Heart right ventricle (tissue), 16 donors: ENCODE results near the gene CNIH3. TPM values are rescaled to one million over a fixed set of nuclear protein-coding genes. Genes with fewer than 3 reads are reported as not detected.
A peak's percentile ranks its signal among the peaks of the same experiment; 100 is the strongest.

Source experiments
- ATAC-seq, 8 donors: fragments of 200-7000 bp; cut with Tn5 transposase; one replicate each; pipeline ENCODE4 v1.9.1; 2020; ENCODE audit warnings: mild to moderate bottlenecking in 8 of 8, moderate library complexity in 8 of 8, moderate number of reproducible peaks in 1 of 8
- DNase-seq, 2 donors: peaks; one replicate each; pipeline ENCODE4 v3.0.0-alpha.2; 2020
- H3K27ac ChIP-seq, 10 donors: fragments of 200-600 bp; sonication (generic) in 2 of 10; one replicate each; pipeline versions ENCODE4 v1.5.0 to v1.8.0; 2020 to 2022; ENCODE audit warnings: mild to moderate bottlenecking in 3 of 10
- H3K27me3 ChIP-seq, 7 donors: fragments of 200-600 bp; one replicate each; pipeline ENCODE4 v1.8.0; 2021 to 2022; ENCODE audit warnings: mild to moderate bottlenecking in 2 of 7
- H3K36me3 ChIP-seq, 9 donors: fragments of 200-600 bp; sonication (generic) in 1 of 9; one replicate each; pipeline versions ENCODE4 v1.5.0 to v1.8.0; 2020 to 2022; ENCODE audit warnings: mild to moderate bottlenecking in 2 of 9
- H3K4me1 ChIP-seq, 9 donors: fragments of 200-600 bp; sonication (generic) in 1 of 9; one replicate each; pipeline versions ENCODE4 v1.5.0 to v1.8.0; 2020 to 2022; ENCODE audit warnings: mild to moderate bottlenecking in 4 of 9
- H3K4me3 ChIP-seq, 10 donors: fragments of 200-600 bp; sonication (generic) in 2 of 10; one replicate each; pipeline versions ENCODE4 v1.5.0 to v1.8.0; 2020 to 2022; ENCODE audit warnings: mild to moderate bottlenecking in 7 of 10, moderate library complexity in 2 of 10
- H3K9me3 ChIP-seq, 11 donors: fragments of 200-600 bp in 10 of 11; sonication (generic) in 2 of 11; one replicate each; pipeline versions ENCODE4 v1.5.0 to v1.8.0; 2013 to 2022; ENCODE audit warnings: mild to moderate bottlenecking in 2 of 11, control low read depth in 1 of 11, moderate library complexity in 1 of 11
- WGBS, 2 donors: extraction: QIAGEN DNeasy Blood & Tissue Kit; methylation state at CpG; one replicate each; pipeline ENCODE4 v1.1.7; 2013; ENCODE audit warnings: inconsistent platforms in 1 of 2; 5-methylcytosine and 5-hydroxymethylcytosine counted together
- intact Hi-C, 10 donors: fragments of 100-400 bp; cut with DNase I; formaldehyde crosslinking; loops; one replicate each; pipeline versions ENCODE4 v1.11.1 to v1.14.2; 2022
- polyA plus RNA-seq, 2 donors: library from polyadenylated mRNA; stranded (reverse); fragments of 200-250 nt; gene quantifications; one replicate each; pipeline ENCODE4 v1.2.3, GENCODE V29; 2013
- total RNA-seq, 10 donors: library from RNA; stranded (reverse); fragmentation: NEBNext Ultra II Directional in 3 of 10; extraction: Animal tissue kit (Norgen Biotek cat#: 25700) in 3 of 10; gene quantifications; one replicate each; pipeline versions ENCODE4 v1.2.1 to v1.2.4, GENCODE V29; 2021 to 2023
- TF ChIP-seq, protein P1 (sequence below), 9 donors: fragments of 200-600 bp; sonication (generic) in 2 of 9; IDR thresholded peaks; one replicate each; pipeline versions ENCODE4 v1.5.0 to v1.8.0; 2021 to 2022; ENCODE audit warnings: antibody characterized with exemption in 9 of 9, mild to moderate bottlenecking in 5 of 9, moderate library complexity in 1 of 9
- donor health status: Arrhythmogenic right ventricular cardiomyopathy.
- donor health status: ischemic (EF 13 %, LVEDD 7.1; RV severe dilation, severe dysfunction).
- donor health status: healthy with polysubstance abuse.
- donor health status: DM: no; HTN: yes; CAD: no.
- donor health status: DM: no; HTN: no; CAD: no.
- donor health status: ischemic (EF 25% LVEDD 6.9; RV normal size, moderate dysfunction).
- donor health status: ischemic (EF 25% LVEDD 5.7; RV mildly dilated, moderate dysfunction).
- donor health status: healthy.
- donor health status: DM: yes; HTN: yes; CAD: no.
- donor health status: Ischemic cardiomyopathy.
- donor health status: ischemic (EF 35%, LVEDD 5.7; RV mildly dilated, moderate dysfunction).
- donor health status: nonischemic (EF 11% LVEDD 7.7; RV severe dilation, severe dysfunction).
- donor health status: DM: yes; HTN: yes; CAD: no.
- donor health status: PGD.
- donor health status: ischemic (EF 29% LVEDD 5.4; RV normal size, mild dysfunction).
- donor health status: nonischemic (EF 23%, LVEDD 6.1; RV moderate dilation, normal function).

The CNIH3 gene
- total and polyA plus RNA-seq, 12 donors = 0.28 to 1.8 (median 0.83) TPM

DNA sequence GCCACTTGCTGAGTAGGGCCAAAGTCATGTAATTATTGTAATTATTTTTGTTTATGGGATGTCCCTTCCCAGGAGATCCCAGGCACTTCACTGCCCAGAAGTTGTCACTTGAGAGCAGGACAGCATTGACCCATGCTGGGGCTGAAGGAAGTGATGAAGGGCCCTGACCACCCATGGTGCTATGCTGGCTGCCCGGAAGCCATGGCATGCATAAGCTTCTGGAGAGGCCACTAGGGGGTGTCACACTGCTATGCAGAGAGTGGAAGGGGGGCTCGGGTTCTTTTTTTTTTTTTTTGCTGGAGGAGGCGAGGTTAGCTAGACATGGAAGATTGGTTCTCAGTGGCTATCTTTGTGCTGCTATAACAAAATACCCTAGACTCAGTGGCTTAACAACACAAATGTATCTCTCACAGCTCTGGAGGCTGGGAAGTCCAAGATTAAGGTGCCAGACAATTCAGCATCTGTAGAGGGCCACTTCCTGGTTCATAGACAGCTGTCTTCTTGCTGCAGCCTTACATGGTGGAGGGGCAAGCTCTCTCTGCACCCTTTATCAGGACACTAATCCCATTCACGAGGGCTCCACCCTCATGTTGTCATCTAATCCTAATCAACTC lies 84.9 kb downstream of the CNIH3 start:
- TF ChIP-seq, protein P1, sequence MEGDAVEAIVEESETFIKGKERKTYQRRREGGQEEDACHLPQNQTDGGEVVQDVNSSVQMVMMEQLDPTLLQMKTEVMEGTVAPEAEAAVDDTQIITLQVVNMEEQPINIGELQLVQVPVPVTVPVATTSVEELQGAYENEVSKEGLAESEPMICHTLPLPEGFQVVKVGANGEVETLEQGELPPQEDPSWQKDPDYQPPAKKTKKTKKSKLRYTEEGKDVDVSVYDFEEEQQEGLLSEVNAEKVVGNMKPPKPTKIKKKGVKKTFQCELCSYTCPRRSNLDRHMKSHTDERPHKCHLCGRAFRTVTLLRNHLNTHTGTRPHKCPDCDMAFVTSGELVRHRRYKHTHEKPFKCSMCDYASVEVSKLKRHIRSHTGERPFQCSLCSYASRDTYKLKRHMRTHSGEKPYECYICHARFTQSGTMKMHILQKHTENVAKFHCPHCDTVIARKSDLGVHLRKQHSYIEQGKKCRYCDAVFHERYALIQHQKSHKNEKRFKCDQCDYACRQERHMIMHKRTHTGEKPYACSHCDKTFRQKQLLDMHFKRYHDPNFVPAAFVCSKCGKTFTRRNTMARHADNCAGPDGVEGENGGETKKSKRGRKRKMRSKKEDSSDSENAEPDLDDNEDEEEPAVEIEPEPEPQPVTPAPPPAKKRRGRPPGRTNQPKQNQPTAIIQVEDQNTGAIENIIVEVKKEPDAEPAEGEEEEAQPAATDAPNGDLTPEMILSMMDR (IDR thresholded peaks at IDR 0.05) = peak in 4 of 9 donors; percentile 6 to 36 (median 12)
- no peak overlapping the region for H3K4me3 ChIP-seq
- peaks cover 0 to 6% (median 0%) of the 10 kb centered on the region in 7 donors for H3K27me3 ChIP-seq
- intact Hi-C loops = no loop called here
- ATAC-seq (no peak), DNase-seq (no peak)
- H3K27ac ChIP-seq = no peak overlapping the region
- WGBS, 2 donors = 59% methylated on average over 4 of the region's 4 CpGs
- H3K36me3 ChIP-seq = no peaks in the 10 kb centered on the region
- H3K4me1 ChIP-seq = no peaks in the 10 kb centered on the region
- H3K9me3 ChIP-seq = no peaks in the 10 kb centered on the region

DNA sequence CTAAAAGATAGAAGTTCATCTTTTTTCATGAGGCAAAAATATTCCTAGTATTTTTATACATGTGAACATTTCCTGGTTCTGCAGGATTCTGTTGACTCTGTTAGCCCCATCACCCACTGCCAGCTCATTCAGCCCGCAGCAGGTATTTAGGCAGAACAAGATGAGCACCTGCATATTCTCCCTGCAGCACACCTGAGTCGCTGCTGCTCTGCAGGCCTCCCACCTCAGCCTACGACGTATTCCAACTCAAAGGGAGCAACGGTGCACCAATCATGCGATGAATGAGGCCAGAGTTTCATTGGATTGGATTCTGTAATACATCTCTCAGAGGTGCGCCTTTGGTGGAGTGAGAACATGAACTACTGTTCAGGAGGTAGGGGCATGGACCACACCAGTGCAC lies 87.6 kb downstream of the CNIH3 start:
- Histone ChIP-seq H3K27me3 (peaks cover 0 to 6% (median 0%) of the 10 kb centered on the region in 7 donors), H3K27ac (no peak overlapping the region), H3K9me3 (no peaks in the 10 kb centered on the region), H3K4me1 (no peaks in the 10 kb centered on the region), H3K4me3 (no peak overlapping the region), H3K36me3 (no peaks in the 10 kb centered on the region)
- WGBS, 2 donors = 82 to 84% methylated on average over 7 of the region's 7 CpGs
- DNase-seq = no peak
- ATAC-seq = no peak
- TF ChIP-seq, protein P1 (IDR thresholded peaks at IDR 0.05) = no peak
- intact Hi-C loops = no loop called here

DNA sequence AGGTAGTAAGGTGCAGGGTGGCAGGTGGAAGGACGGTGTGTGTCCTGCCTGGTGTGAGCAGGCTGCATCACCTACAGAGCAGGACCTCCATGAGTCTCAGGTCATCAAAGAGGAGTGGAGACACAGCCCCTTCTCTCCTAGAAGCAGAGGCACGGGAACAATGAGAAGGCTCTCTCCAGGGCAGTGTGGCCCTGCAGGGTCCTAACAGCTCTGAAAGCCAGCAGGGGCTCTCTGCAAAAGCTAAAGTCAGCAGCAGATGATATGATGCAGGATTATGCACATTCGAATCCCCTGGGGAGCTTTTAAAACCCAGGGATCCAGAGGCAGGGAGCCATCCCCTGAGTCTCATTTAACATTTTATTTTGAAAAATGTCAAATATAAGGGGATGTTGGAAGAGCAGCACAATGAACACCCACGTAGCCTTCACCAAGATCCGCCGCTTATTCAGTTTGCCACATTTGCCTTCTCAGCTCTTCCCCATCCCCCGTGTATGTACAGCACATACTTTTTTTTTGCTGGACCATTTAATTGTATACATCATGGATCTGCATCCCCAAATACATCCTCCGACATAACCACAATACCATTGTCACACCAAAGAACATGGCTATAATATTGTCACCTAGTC lies 88.1 kb downstream of the CNIH3 start:
- Histone ChIP-seq H3K27ac (no peak overlapping the region), H3K4me1 (no peaks in the 10 kb centered on the region), H3K9me3 (no peaks in the 10 kb centered on the region), H3K36me3 (no peaks in the 10 kb centered on the region), H3K4me3 (no peak overlapping the region), H3K27me3 (peaks cover 0 to 3% (median 0%) of the 10 kb centered on the region in 7 donors)
- intact Hi-C loops = no loop called here
- DNase-seq (no peak), ATAC-seq (no peak)
- TF ChIP-seq, protein P1 (IDR thresholded peaks at IDR 0.05) = no peak
- 81 to 83% methylated on average over 8 of the region's 8 CpGs for WGBS, 2 donors

DNA sequence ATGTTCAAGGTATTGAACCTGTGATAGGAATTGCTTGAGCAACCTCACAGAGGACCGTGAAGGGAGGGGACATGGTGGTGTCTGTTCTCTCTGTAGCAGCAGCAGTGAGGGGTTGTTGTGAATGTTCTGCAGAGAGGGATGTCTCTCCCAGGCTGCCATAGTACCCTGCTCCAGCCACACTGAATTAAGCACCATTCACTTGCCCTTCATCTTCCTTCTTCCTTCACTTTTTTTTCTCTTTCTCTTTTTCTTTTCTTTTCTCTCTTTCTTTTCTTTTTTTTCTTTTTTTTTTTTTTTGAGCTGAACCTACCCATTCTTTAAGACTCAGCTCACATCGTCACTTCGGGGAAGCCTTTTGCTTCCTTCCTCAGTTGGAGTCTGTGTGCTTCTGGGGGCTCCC lies 89.5 kb downstream of the CNIH3 start:
- no peak overlapping the region for H3K4me3 ChIP-seq
- no peaks in the 10 kb centered on the region for H3K4me1 ChIP-seq
- intact Hi-C loops = no loop called here
- ATAC-seq (no peak), DNase-seq (no peak)
- no peak overlapping the region for H3K27ac ChIP-seq
- H3K36me3 ChIP-seq = no peaks in the 10 kb centered on the region
- TF ChIP-seq, protein P1 (IDR thresholded peaks at IDR 0.05) = no peak
- H3K9me3 ChIP-seq = no peaks in the 10 kb centered on the region
- 65 to 72% methylated on average over 3 of the region's 3 CpGs for WGBS, 2 donors
- H3K27me3 ChIP-seq = no peaks in the 10 kb centered on the region
